Gastrocnemius medialis (tissue), 4 donors: ENCODE measurements around the gene CNKSR3.

ENCODE experiments used
- POLR2A ChIP-seq, 2 donors: fragments of 450-650 bp; IDR thresholded peaks; one replicate each; pipeline ENCODE4 v1.6.1; 2017; ENCODE audit warnings: antibody characterized with exemption in 2 of 2, mild to moderate bottlenecking in 2 of 2, moderate library complexity in 2 of 2
- TF ChIP-seq, protein P1 (sequence below), 5 experiments: fragments of 450-650 bp in 3 of 5; fragments of 200-600 bp in 2 of 5; sonication (generic) in 2 of 5; IDR thresholded peaks in 4 of 5; conservative IDR thresholded peaks in 1 of 5; 1 replicate in 4 of 5; 2 replicates in 1 of 5; pipeline ENCODE4 v1.5.1; 2016 to 2019; ENCODE audit warnings: antibody characterized with exemption in 5 of 5, mild to moderate bottlenecking in 3 of 5, moderate library complexity in 3 of 5

DNA sequence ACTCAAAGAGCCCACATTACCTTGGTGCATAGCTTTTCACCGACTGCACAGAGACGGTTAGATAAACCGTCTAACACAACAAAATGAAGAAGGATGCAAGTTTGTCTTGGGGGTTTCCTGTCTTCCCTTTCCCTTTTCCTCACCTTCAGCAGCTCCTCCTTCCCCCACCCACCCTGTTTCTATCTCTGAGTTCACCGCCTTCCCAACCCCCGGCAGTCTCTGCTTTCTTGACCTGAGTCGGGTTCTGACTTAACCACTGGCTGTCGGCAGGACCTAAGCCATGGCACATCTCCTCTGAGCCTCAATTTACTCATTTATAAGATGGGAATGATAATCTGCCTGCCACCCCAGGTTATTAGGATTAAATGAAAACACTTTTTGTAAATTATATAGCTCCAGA, 25.8 kb upstream of the CNKSR3 start:
- TF ChIP-seq, protein P1, sequence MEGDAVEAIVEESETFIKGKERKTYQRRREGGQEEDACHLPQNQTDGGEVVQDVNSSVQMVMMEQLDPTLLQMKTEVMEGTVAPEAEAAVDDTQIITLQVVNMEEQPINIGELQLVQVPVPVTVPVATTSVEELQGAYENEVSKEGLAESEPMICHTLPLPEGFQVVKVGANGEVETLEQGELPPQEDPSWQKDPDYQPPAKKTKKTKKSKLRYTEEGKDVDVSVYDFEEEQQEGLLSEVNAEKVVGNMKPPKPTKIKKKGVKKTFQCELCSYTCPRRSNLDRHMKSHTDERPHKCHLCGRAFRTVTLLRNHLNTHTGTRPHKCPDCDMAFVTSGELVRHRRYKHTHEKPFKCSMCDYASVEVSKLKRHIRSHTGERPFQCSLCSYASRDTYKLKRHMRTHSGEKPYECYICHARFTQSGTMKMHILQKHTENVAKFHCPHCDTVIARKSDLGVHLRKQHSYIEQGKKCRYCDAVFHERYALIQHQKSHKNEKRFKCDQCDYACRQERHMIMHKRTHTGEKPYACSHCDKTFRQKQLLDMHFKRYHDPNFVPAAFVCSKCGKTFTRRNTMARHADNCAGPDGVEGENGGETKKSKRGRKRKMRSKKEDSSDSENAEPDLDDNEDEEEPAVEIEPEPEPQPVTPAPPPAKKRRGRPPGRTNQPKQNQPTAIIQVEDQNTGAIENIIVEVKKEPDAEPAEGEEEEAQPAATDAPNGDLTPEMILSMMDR (IDR thresholded peaks at IDR 0.05 in 4 of 5, conservative IDR thresholded peaks at IDR 0.05 in 1 of 5) = no peak
- no peak for TF ChIP-seq POLR2A (IDR thresholded peaks at IDR 0.05)
